AG20443 (cell line): Measurements from ENCODE around the gene ANKRD44.

ENCODE experiments used
- DNase-seq: peaks from one replicate; pipeline ENCODE4 v3.0.0; 2012; ENCODE audit warnings: low spot score, mixed read lengths

The ANKRD44 gene

GRCh38 chr2:197145471-197146056 is 165.0 kb downstream of the ANKRD44 start:
- DNase-seq: no peak

GRCh38 chr2:197144183-197144582 is 166.4 kb downstream of the ANKRD44 start:
- no peak for DNase-seq

- DNase-seq: no peak
Observed at GRCh38 chr2:197141702-197142473, 168.7 kb downstream of the ANKRD44 start.

GRCh38 chr2:197140045-197140444 is 170.5 kb downstream of the ANKRD44 start:
- no peak for DNase-seq

GRCh38 chr2:197138506-197138905 is 172.1 kb downstream of the ANKRD44 start:
- DNase-seq: no peak

- no peak for DNase-seq
Observed at GRCh38 chr2:197137826-197138477, 172.6 kb downstream of the ANKRD44 start.

- peak; percentile 60 for DNase-seq
Observed at GRCh38 chr2:197137231-197137630, 173.3 kb downstream of the ANKRD44 start.

GRCh38 chr2:197136452-197136851 is 174.1 kb downstream of the ANKRD44 start:
- no peak for DNase-seq

GRCh38 chr2:197135806-197136205 is 174.8 kb downstream of the ANKRD44 start:
- DNase-seq: no peak

- no peak for DNase-seq
Observed at GRCh38 chr2:197134206-197134605, 176.4 kb downstream of the ANKRD44 start.

- no peak for DNase-seq
Observed at GRCh38 chr2:197131558-197131855, 179.1 kb downstream of the ANKRD44 start.

- DNase-seq: no peak
Observed at GRCh38 chr2:197130318-197130717, 180.3 kb downstream of the ANKRD44 start.

GRCh38 chr2:197128897-197129296 is 181.7 kb downstream of the ANKRD44 start:
- no peak for DNase-seq

- no peak for DNase-seq
Observed at GRCh38 chr2:197128126-197128525, 182.5 kb downstream of the ANKRD44 start.

GRCh38 chr2:197126630-197127352 is 183.8 kb downstream of the ANKRD44 start:
- DNase-seq: no peak

GRCh38 chr2:197124639-197125390 is 185.8 kb downstream of the ANKRD44 start:
- DNase-seq: no peak

- DNase-seq: no peak
Observed at GRCh38 chr2:197122821-197123220, 187.8 kb downstream of the ANKRD44 start.

GRCh38 chr2:197121756-197122385 is 188.7 kb downstream of the ANKRD44 start:
- no peak for DNase-seq

GRCh38 chr2:197121255-197121654 is 189.3 kb downstream of the ANKRD44 start:
- no peak for DNase-seq

- DNase-seq: no peak
Observed at GRCh38 chr2:197116306-197116879, 194.2 kb downstream of the ANKRD44 start.

- DNase-seq: no peak
Observed at GRCh38 chr2:197115325-197115724, 195.3 kb downstream of the ANKRD44 start.
